HPDE6-E6E7 (cell line): ENCODE results near the gene OR2T5.
"Not testable (repeated sequence)": the region's sequence is repeated elsewhere in the genome, so short reads cannot be mapped to it uniquely, and the experiment has no call there.

ENCODE experiments used
- DNase-seq: peaks from one replicate; pipeline ENCODE4 v3.0.0; 2011; ENCODE audit warnings: missing footprints; ENCODE audit errors: extremely low spot score

The OR2T5 gene, protein sequence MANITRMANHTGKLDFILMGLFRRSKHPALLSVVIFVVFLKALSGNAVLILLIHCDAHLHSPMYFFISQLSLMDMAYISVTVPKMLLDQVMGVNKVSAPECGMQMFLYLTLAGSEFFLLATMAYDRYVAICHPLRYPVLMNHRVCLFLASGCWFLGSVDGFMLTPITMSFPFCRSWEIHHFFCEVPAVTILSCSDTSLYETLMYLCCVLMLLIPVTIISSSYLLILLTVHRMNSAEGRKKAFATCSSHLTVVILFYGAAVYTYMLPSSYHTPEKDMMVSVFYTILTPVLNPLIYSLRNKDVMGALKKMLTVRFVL

DNA sequence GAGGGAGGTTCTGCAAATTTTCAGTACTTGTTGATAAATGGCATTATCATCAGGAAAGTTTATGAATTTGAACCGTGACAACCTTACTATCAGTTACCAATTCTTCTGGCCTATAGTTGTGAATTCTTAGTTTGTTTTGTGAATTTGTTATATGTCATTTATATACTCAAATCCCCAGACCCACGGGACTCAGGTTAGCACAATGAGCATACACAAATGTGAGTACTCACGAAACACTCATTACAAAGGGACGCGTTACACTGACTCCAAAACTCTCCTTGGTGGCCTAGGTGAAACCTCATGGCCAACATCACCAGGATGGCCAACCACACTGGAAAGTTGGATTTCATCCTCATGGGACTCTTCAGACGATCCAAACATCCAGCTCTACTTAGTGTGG is at the start of gene OR2T5:
OR2T5 (plus strand) TSS at position 301 of the 400 bp plus-strand sequence; CDS start at position 301, 0 bp downstream.
- not testable (repeated sequence) for DNase-seq

DNA sequence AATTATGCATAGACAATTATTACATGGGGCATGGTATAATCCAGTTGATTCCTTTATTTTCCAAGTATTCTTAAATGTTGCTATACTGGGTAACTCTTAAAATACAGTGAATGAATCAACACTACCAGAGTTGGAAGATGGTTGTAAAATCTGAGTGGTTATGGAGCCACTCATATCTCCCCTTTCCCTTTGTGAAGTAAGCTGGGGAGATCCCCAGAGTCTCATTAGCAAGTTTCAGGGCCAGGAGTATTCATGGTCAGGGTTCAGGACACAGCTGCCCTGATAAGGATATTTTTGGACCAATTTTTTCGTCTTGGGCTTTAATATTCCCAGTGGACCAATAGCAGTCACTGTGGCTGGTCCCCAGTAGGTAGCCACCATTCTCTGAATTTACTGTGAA is 49.7 kb upstream of the OR2T5 start:
- not testable (repeated sequence) for DNase-seq

DNA sequence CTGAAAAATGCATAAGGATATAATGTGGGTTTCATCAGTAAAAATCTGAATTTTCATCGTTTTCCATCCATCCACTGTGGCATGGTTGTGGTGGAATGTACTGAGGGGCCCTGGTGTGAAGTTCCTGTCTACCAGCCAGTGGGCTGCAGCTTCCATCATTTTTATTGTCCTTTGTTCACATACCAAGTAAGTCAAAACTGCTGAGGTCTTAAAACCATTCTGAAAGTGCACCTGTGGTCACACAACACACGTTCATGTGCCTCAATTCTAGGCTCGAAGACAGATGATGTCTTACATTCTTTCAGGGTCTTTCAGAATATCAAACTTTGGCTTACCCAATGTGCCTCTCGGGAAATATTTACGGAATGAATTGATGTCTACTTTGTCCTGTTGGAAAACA is 49.1 kb upstream of the OR2T5 start:
- DNase-seq, result not testable (repeated sequence)

DNA sequence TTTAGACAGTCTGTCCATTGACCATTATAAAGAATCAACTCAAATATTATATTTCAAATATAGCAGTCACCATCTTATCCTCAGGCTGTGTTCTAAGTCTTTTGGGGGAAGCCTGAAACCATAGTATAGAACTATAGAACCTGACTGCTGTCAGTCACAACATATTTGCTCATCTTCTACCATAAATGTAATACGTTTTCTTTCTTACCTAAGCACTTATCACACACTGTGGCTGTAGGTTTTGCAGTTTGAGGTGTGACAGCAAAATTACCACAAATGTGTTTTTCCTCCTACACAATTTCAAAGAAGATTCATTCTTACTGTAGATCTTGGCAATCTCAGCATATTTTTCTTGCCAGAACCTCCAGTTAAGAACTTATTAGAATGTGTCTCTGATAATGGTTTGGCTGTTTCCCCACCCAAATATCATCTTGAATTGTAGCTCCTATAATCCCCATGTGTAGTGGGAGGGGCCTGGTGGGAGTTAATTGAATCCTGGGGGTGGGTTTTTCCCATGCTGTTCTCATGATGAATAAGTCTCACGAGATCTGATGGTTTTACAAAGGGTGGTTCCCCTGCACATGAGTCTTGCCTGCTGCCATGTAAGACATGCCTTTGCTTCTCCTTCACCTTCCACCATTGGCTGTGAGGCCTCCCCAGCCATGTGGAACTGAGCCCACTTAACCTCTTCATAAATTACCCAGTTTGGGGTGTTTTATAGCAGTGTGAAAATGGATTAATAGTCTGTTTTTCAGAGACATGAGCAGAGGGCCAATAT is 45.7 kb upstream of the OR2T5 start:
- not testable (repeated sequence) for DNase-seq

DNA sequence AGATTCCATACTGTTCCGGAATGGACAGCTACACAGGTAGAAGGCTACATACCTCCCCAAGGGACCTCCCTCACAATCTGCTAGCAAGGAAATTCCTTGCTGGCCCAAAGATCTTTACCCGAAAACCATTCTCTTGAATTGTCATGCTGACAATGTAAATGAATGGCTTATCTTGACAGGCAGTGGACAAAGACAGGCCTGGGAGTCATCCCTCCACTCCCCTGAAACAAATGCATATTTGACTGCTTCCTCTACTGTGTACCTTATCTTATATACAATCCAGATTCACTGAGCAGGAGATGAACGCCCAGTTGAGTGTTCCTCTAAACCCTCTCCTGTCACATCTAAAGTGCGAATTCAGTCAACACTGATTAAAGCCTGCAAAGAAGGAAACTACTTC is 43.8 kb upstream of the OR2T5 start:
- not testable (repeated sequence) for DNase-seq

DNA sequence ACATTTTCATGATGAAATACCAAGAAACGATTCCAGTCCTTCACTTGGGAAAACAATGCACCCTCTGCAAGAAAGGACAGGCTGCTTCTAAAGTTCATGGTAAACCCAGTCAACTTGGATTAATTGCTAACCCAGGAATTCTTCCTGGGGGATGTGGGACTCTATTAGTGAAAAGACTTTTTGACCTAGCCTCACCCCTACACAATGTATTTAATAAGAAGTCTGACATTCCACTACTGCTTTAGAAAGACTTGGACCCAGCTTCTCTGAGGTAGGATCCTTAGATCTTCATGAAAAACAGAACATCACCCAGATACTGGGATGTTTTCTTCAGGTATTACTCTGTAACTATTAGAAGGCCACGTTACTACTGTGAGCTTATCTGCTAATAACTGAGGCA is 43.0 kb upstream of the OR2T5 start, which contains the start of gene OR2T2:
OR2T2 (plus strand) TSS at position 239 of the 400 bp plus-strand sequence. CDS start 7,161 bp downstream, outside the sequence.
- not testable (repeated sequence) for DNase-seq

DNA sequence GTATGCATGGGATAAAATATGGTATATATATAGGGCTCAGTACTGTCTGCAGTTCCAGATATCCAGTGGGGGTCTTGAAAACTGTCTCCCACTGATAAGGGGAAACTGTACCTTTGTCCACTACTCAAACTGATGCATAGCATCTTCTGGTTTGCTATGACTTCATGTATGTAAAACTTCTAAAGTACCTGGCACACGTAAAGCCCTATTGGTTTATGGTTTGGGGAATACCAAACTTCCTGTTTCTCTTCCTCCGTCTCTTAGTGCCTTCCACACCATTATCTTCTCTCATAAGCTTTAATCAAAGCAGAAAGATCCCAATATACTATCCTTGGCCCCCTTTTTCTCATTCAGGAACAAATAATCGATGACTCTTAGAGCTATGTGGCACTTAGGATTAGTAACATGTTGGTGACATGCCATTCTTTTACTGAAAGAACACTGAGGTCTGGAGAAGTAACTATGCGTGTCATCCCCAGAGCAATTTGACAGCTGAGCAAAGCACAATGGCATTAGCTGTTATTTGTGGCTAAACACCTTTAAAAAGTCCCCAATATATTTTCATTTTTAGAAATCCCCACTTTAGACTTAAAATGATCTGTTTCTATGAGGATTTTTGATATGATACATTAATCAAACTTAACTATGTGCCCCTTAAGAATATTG is 39.8 kb upstream of the OR2T5 start:
- not testable (repeated sequence) for DNase-seq

DNA sequence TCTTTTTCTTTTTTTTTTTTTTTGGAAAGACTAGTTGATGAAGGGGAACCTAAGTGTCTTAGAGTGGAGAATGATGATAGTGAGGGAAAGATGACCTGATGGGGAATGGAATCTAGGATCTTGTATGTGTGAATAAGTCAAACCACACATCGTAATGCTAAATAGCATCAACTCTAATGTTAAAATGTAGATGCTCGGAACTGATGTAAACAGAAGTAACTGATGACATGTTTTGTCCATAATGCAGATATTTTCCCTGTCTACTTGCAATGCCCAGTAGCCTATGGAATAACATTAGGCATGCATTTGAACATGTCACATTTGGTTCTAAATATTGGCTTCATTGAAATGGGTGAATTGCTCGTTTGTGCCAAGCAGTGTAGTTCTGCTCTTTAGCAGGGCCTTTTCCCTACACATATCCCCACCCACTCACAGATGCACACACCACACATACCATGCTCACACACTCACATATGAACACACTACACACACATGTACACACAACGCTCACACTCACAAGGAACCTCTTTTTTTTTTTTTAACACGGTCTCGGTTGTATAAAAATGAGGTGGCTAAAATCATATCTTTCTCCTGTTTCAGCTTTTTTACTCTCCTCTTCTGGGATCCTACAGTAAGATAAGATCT is 38.4 kb upstream of the OR2T5 start:
- DNase-seq, result not testable (repeated sequence)

DNA sequence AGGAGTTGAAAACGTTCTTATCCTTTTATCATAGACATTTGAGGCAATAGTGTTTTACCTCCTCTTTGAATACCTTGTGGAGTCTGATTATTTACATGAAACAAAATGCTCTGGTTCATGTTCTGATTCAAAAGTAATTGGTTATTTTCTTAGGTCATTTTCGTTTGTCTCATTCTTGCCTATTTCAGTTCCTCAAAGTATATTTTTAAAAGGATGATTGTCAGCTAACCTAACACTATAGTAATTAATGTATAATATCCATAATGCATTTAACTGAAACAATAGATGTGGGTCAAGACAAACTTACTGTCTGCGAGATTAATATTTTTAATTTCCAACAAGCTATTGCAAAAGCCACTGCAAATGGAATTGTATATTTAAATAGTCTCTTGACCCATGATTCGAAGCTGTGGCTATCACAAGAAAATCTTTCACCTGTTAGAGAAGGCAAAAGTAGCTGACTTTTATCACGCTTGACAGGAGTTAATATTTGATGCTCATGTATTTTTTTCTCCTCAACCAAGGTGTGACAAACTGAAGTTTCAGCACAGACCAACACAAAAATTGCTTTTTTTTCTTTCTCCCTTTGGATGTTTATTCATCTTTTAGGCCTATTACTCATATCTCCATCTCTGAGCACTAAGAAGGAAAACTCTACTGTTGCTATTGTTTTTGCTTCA is 37.8 kb upstream of the OR2T5 start:
- not testable (repeated sequence) for DNase-seq

DNA sequence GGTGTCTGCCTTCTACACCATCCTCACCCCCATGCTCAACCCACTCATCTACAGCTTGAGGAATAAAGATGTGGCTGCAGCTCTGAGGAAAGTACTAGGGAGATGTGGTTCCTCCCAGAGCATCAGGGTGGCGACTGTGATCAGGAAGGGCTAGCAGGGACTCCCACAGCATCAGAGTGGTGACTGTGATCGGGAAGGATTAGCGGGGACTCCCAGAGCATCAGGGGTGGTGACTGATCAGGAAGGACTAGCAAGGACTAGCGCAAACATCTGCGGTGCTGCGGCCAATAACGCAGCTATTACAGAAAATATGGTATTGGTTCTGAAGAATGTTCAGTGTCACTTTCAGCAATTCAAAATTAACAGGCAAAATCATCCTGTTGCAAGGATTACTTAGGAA is 34.8 kb upstream of the OR2T5 start:
- DNase-seq, result not testable (repeated sequence)

DNA sequence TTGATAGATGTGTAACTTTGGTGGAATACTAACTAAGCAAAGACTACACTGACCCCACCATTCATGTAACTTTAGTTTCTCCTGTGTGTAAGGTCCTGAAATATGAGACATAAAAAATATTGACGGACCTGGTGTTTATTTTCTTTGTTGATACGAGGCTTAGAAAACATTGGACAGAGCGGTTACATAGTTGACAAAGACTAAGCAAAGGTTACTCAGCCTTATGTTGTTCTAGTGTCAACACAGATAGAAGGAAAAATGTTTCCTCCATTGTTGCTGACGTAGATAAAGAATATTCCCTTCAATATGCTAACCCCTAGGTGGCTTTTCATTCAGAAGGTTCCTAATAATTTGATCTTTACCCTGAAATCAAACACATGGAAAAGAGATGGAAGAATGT is 33.3 kb upstream of the OR2T5 start:
- not testable (repeated sequence) for DNase-seq

DNA sequence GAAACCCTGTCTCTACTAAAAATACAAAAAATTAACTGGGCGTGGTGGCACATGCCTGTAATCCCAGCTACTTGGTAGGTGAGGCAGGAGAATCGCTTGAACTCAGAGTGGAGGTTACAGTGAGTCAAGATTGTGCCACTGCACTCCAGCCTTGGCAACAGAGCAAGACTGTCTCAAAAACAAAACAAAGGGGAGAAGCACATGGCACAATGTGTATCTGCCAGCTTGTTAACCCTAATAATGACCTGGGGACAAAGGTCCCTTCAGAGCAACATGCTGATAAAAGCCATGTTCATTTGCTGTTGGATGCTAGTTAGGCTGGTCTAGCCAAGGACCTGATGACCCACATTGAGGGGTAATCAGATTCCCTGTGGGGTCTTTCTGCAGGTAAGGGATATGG is 31.8 kb upstream of the OR2T5 start:
- not testable (repeated sequence) for DNase-seq

DNA sequence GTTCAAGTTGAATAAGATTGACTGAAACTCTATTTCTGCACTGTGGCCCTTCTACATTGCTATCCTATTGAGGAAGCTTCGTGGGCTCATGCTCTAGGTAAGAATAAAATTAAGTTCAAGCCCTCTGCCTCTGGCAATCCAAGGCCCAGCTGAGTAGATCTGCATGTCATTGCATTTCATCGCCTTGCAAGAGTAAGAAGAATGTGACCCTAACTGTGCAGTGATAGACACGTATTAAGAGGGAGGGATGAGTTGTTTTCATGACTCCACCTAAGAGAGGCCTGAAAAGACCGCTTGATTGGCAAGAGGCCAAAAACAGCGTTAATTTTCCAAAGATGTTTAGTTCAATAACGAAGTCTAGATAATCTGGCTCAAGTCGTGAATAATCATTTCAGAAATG is 29.3 kb upstream of the OR2T5 start:
- DNase-seq, result not testable (repeated sequence)

DNA sequence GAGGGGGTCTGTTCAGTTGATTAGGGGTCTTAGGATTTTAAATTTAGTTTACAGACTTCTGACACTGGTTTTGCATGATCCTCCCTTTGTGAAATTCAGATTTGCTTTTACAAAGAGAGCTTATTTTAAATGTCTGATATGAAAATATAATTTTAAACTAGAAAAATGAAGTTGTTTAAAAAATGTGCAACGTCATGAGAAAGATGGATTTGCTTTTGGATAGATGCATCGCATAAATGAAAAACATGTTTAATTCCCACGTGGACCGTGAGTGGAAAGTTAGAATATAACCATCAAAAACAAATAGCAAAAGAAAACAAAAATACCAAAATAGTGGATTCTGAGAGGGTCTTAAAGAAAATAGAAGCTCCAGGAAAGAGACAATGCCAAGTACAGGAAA is 17.2 kb upstream of the OR2T5 start:
- no peak for DNase-seq

DNA sequence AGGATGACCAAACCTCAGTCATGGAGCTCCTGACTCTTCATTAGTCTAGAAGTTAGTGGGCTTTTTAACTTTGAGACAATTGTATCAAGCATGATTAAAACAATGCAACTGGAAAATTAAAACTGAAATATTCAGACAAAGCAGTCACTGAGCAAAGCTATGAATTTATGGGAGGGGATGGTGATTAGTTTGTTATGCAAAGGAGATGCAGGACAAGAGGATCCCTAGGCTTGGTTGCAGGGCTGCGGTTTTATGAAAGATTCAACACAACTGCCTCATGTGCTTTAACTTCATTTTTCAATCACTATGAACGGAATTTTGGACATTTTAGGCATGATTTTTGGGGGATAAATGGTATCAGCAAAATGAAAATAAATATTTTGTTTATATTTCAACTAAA is 16.3 kb upstream of the OR2T5 start:
- DNase-seq, result not testable (repeated sequence)

DNA sequence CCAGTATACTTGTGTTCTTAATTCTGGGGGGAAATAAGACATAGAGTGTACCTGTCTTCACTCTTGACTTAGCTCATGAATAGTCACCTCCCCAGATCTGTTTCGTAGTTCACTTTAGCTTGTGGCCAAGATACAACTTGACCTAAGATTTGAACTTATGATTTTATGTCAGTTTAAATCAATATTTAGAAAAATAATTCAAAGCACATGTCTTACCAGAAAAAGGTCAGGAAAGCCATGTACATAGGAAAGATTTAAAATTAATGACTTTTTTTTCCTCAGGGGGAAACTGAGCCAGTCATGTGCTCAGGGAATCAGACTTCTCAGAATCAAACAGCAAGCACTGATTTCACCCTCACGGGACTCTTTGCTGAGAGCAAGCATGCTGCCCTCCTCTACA is 15.3 kb upstream of the OR2T5 start, which contains the start of gene OR2T3:
OR2T3 (plus strand) TSS at position 301 of the 400 bp plus-strand sequence; CDS start at position 301, 0 bp downstream.
- DNase-seq, result not testable (repeated sequence)

DNA sequence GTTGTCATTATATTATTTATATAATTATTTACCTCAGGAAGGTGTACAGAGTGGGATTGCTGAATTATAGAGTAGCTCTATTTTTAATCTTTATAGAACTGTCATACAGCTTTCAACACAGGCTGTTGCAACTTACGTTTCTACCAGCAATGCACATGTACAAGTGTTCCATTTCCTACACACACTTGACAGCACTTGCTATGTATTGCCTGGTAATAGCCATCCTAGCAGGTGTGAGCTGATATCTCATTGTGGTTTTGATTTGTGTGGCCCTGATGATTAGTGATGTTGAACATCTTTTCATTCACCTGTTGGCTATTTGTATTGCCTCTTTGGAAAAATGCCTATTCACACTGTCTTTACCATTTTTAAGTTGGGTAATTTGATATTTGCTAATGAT is 12.7 kb upstream of the OR2T5 start:
- DNase-seq, result not testable (repeated sequence)

DNA sequence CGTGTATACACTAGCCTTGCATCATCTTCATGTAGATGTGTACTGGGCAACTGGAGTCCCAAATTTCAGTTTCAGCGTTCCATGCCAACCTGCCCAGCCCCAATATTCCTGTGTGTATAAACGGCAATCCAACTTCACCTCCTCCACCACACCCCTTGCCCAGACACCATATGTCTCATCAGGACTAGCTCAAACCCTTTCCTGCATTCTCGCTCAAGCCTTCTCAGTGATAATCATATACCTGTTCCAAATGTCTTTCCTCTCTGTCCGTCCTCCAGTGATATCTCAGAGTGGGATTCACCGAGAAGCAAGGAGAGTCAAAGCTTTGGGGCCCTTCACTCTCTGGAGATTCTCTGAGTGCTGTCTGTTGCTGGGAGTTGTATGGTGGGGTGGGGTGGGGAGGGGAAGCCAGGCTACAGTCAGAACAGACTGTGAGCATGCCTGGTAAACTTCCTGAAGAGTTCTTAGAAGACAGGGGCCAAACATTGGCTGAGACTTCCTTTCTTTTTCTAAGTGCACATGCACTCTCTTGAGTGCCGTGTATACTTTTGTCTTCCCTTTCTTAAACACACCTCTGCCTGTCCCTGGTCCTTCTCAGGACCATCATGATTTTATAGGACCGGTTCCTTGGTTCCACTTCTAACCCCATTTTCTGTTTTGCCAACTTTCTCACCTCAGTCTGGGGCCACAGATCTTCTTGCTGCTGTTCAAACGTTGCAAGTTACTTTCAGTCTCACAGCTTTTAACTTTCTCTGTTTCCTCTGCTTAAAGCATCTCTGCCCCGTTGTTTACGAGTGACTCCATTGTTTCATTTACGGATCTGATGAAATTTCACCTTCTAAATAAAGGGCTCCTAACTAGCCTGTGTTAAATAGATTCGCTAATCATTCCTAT is 6.5 kb upstream of the OR2T5 start:
- DNase-seq, result not testable (repeated sequence)

DNA sequence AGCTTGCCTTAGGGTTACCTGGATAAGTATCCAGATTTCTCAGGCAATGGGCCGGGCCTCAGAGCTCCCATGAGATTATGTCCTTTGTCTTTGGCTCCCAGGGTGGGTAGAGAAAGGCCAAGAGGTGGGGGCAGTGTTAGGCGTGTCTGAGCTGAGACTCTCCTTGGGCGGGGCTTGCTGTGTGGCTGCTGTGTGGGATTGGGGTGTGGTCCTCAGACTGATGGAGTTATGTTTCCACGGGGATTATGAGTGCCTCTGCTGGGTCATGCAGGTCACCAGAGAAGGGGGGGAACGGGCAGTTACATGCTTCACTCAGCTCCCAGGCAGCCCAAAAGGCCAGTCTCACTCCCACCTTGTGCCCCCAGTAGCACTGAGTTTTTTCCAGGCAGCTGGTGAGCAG is 8.3 kb downstream of the OR2T5 start:
- DNase-seq, result not testable (repeated sequence)
